GM12878 (cell line): ENCODE data around the gene WDR74. TPM values are rescaled to one million over a fixed set of nuclear protein-coding genes. Genes with fewer than 3 reads are reported as not detected.
A peak's percentile ranks its signal among the peaks of the same experiment; 100 is the strongest.

Experiments
- BCL11A ChIP-seq: IDR thresholded peaks from 2 replicates; pipeline ENCODE4 v1.6.1; 2011; ENCODE audit warnings: low read depth, low read length
- ETV6 ChIP-seq, 2 experiments: fragments of 450-650 bp in 1 of 2; IDR thresholded peaks in 1 of 2; conservative IDR thresholded peaks in 1 of 2; 2 replicates each; pipeline ENCODE4 v1.6.1; 2014; ENCODE audit warnings: antibody characterized with exemption in 1 of 2, borderline replicate concordance in 1 of 2, low read depth in 1 of 2, mild to moderate bottlenecking in 1 of 2, moderate library complexity in 1 of 2
- IRF4 ChIP-seq: IDR thresholded peaks from 2 replicates; pipeline ENCODE4 v1.6.1; 2011; ENCODE audit warnings: low read depth, low read length
- MTA3 ChIP-seq: IDR thresholded peaks from 2 replicates; pipeline ENCODE4 v1.6.1; 2012; ENCODE audit warnings: low read length, inconsistent platforms, borderline replicate concordance
- MYB ChIP-seq: fragments of 150-350 bp; IDR thresholded peaks from 2 replicates; pipeline ENCODE4 v1.6.1; 2014; ENCODE audit warnings: mild to moderate bottlenecking, low read depth, low read length, borderline replicate concordance
- NFIC ChIP-seq: IDR thresholded peaks from 2 replicates; pipeline ENCODE4 v1.6.1; 2012; ENCODE audit warnings: low read depth, mild to moderate bottlenecking, inconsistent platforms, low read length, moderate library complexity
- NR2C2 ChIP-seq: IDR thresholded peaks from 2 replicates; pipeline ENCODE4 v1.6.1; 2011; ENCODE audit warnings: borderline replicate concordance, low read depth; ENCODE audit not compliant: control insufficient read depth, insufficient read length
- PAX8 ChIP-seq: fragments of 450-650 bp; IDR thresholded peaks from 2 replicates; pipeline ENCODE4 v1.6.1; 2017; ENCODE audit warnings: mild to moderate bottlenecking, moderate library complexity
- POLR2A ChIP-seq: IDR thresholded peaks from 2 replicates; pipeline ENCODE4 v1.6.1; 2011; ENCODE audit warnings: low read depth, mild to moderate bottlenecking, low read length
- SUZ12 ChIP-seq: fragments of 200-600 bp; sonication (generic); IDR thresholded peaks from one replicate; pipeline ENCODE4 v1.6.1; 2018; ENCODE audit warnings: antibody characterized with exemption, mild to moderate bottlenecking; ENCODE audit not compliant: unreplicated experiment
- YY1 ChIP-seq: IDR thresholded peaks from 2 replicates; pipeline ENCODE4 v1.6.1; 2011; ENCODE audit warnings: low read depth, mild to moderate bottlenecking, low read length
- ZBED1 ChIP-seq: IDR thresholded peaks from 2 replicates; pipeline ENCODE4 v1.6.1; 2016; ENCODE audit warnings: borderline replicate concordance
- polyA plus RNA-seq, 11 experiments: library from polyadenylated mRNA; depleted of rRNA in 4 of 11; unstranded in 6 of 11; stranded (reverse) in 5 of 11; fragments of >200 nt; fragmentation: Nextera tagmentation in 4 of 11; fragmentation: Illumina TruSeq in 1 of 11; extraction: Ambion mirVana in 4 of 11; extraction: Trizol in 1 of 11; gene quantifications; 1 replicate in 1 of 11; 2 replicates in 10 of 11; pipeline versions ENCODE4 v1.2.1 to v1.2.3, GENCODE V29; 2011 to 2016; ENCODE audit warnings: inconsistent platforms in 2 of 11, missing spikeins in 2 of 11, low read depth in 1 of 11
- total RNA-seq, 4 experiments: library from RNA; depleted of rRNA in 3 of 4; stranded (reverse); fragments of >200 nt in 3 of 4; fragmentation: Illumina TruSeq in 1 of 4; extraction: Trizol in 1 of 4; gene quantifications; 2 replicates each; pipeline versions ENCODE4 v1.2.1 to v1.2.3, GENCODE V29; 2013 to 2021
- TF ChIP-seq, protein P1 (sequence below): fragments of 450-650 bp; IDR thresholded peaks from 2 replicates; pipeline ENCODE4 v1.6.1; 2017; ENCODE audit warnings: mild to moderate bottlenecking
- TF ChIP-seq, protein P2 (sequence below): fragments of 450-650 bp; IDR thresholded peaks from 2 replicates; pipeline ENCODE4 v1.6.1; 2016; ENCODE audit warnings: mild to moderate bottlenecking, moderate library complexity, borderline replicate concordance
- TF ChIP-seq, protein P3 (sequence below): IDR thresholded peaks from 2 replicates; pipeline ENCODE4 v1.6.1; 2012; ENCODE audit warnings: improper control_type of control experiment, low read depth, low read length; ENCODE audit not compliant: insufficient replicate concordance

WDR74 gene
- total and polyA plus RNA-seq, 10 of the 15 experiments (the other 5 are each of a cell fraction or from before 2014, with no cell fraction given) = 18.2 to 103 (median 60.7) TPM

GRCh38 chr11:62854013-62854824 is 14.8 kb upstream of the WDR74 start (continued):
- TF ChIP-seq, protein P1, sequence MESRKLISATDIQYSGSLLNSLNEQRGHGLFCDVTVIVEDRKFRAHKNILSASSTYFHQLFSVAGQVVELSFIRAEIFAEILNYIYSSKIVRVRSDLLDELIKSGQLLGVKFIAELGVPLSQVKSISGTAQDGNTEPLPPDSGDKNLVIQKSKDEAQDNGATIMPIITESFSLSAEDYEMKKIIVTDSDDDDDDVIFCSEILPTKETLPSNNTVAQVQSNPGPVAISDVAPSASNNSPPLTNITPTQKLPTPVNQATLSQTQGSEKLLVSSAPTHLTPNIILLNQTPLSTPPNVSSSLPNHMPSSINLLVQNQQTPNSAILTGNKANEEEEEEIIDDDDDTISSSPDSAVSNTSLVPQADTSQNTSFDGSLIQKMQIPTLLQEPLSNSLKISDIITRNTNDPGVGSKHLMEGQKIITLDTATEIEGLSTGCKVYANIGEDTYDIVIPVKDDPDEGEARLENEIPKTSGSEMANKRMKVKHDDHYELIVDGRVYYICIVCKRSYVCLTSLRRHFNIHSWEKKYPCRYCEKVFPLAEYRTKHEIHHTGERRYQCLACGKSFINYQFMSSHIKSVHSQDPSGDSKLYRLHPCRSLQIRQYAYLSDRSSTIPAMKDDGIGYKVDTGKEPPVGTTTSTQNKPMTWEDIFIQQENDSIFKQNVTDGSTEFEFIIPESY = no peak
- TF ChIP-seq, protein P2, sequence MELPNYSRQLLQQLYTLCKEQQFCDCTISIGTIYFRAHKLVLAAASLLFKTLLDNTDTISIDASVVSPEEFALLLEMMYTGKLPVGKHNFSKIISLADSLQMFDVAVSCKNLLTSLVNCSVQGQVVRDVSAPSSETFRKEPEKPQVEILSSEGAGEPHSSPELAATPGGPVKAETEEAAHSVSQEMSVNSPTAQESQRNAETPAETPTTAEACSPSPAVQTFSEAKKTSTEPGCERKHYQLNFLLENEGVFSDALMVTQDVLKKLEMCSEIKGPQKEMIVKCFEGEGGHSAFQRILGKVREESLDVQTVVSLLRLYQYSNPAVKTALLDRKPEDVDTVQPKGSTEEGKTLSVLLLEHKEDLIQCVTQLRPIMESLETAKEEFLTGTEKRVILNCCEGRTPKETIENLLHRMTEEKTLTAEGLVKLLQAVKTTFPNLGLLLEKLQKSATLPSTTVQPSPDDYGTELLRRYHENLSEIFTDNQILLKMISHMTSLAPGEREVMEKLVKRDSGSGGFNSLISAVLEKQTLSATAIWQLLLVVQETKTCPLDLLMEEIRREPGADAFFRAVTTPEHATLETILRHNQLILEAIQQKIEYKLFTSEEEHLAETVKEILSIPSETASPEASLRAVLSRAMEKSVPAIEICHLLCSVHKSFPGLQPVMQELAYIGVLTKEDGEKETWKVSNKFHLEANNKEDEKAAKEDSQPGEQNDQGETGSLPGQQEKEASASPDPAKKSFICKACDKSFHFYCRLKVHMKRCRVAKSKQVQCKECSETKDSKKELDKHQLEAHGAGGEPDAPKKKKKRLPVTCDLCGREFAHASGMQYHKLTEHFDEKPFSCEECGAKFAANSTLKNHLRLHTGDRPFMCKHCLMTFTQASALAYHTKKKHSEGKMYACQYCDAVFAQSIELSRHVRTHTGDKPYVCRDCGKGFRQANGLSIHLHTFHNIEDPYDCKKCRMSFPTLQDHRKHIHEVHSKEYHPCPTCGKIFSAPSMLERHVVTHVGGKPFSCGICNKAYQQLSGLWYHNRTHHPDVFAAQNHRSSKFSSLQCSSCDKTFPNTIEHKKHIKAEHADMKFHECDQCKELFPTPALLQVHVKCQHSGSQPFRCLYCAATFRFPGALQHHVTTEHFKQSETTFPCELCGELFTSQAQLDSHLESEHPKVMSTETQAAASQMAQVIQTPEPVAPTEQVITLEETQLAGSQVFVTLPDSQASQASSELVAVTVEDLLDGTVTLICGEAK = peak; percentile 57; the same call in 1 of the 2 replicates
- TF ChIP-seq, protein P3, sequence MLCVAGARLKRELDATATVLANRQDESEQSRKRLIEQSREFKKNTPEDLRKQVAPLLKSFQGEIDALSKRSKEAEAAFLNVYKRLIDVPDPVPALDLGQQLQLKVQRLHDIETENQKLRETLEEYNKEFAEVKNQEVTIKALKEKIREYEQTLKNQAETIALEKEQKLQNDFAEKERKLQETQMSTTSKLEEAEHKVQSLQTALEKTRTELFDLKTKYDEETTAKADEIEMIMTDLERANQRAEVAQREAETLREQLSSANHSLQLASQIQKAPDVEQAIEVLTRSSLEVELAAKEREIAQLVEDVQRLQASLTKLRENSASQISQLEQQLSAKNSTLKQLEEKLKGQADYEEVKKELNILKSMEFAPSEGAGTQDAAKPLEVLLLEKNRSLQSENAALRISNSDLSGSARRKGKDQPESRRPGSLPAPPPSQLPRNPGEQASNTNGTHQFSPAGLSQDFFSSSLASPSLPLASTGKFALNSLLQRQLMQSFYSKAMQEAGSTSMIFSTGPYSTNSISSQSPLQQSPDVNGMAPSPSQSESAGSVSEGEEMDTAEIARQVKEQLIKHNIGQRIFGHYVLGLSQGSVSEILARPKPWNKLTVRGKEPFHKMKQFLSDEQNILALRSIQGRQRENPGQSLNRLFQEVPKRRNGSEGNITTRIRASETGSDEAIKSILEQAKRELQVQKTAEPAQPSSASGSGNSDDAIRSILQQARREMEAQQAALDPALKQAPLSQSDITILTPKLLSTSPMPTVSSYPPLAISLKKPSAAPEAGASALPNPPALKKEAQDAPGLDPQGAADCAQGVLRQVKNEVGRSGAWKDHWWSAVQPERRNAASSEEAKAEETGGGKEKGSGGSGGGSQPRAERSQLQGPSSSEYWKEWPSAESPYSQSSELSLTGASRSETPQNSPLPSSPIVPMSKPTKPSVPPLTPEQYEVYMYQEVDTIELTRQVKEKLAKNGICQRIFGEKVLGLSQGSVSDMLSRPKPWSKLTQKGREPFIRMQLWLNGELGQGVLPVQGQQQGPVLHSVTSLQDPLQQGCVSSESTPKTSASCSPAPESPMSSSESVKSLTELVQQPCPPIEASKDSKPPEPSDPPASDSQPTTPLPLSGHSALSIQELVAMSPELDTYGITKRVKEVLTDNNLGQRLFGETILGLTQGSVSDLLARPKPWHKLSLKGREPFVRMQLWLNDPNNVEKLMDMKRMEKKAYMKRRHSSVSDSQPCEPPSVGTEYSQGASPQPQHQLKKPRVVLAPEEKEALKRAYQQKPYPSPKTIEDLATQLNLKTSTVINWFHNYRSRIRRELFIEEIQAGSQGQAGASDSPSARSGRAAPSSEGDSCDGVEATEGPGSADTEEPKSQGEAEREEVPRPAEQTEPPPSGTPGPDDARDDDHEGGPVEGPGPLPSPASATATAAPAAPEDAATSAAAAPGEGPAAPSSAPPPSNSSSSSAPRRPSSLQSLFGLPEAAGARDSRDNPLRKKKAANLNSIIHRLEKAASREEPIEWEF = no peak
- TF ChIP-seq MTA3 (0 out of 2 replicates have a peak, but pooled peaks have one; percentile 56), NR2C2 (no peak), POLR2A (peak; percentile 41; the same call in 1 of the 2 replicates), SUZ12 (no peak), MYB (no peak), YY1 (no peak), ZBED1 (0 out of 2 replicates have a peak, but pooled peaks have one; percentile 7), BCL11A (no peak), ETV6 (conservative IDR thresholded peaks at IDR 0.05 in 1 of 2, IDR thresholded peaks at IDR 0.05 in 1 of 2; ENCODE audit: borderline replicate concordance in 1 of 2, low read depth in 1 of 2) (no peak), IRF4 (no peak), PAX8 (no peak), NFIC (0 out of 2 replicates have a peak, but pooled peaks have one; percentile 9)
